Skeletal muscle satellite cell (primary cell): ENCODE measurements around the gene ATXN1.

ENCODE experiments used
- H3K27me3 ChIP-seq: 2 replicates; pipeline ENCODE4 v1.7.0; 2013; ENCODE audit warnings: low read length; ENCODE audit not compliant: control insufficient read depth, insufficient read depth
- H3K36me3 ChIP-seq: 2 replicates; pipeline ENCODE4 v1.7.0; 2013; ENCODE audit warnings: mild to moderate bottlenecking, control low read depth, low read length; ENCODE audit not compliant: insufficient read depth
- H3K4me1 ChIP-seq: 2 replicates; pipeline ENCODE4 v1.7.0; 2013; ENCODE audit warnings: low read length; ENCODE audit not compliant: control insufficient read depth, insufficient read depth
- H3K4me2 ChIP-seq: 2 replicates; pipeline ENCODE4 v1.7.0; 2013; ENCODE audit warnings: mild to moderate bottlenecking, low read length
- H3K4me3 ChIP-seq: 2 replicates; pipeline ENCODE4 v1.7.0; 2013; ENCODE audit warnings: low read length
- H3K9ac ChIP-seq: 2 replicates; pipeline ENCODE4 v1.7.0; 2013; ENCODE audit warnings: mild to moderate bottlenecking, low read depth, low read length, moderate library complexity
- H3K9me3 ChIP-seq: replicated peaks from 2 replicates; pipeline ENCODE4 v1.7.0; 2013; ENCODE audit warnings: mild to moderate bottlenecking, control low read depth, low read length

The ATXN1 gene

DNA sequence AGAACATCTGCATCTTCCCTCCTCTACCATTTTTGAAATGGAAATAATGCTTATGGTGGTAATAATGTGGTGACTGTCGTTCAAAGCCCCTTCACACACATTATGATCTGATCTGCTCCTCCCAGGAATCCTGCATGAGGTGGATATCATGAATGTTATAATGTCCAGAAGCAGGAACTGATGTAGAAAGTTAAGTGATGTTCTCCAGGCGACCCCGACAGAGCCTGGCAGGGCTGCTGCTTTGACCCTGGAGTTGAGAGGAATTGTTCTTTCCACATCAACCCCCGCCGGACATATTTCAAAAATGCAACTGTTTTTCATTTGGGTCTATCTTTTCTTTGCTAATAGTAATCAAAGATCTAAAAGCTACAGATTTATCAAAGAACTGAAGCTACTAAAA, 391.3 kb downstream of the ATXN1 start:
- no peaks in the 10 kb centered on the region for H3K9me3 ChIP-seq
- H3K4me3 ChIP-seq = no peak overlapping the region
- H3K36me3 ChIP-seq = no peaks in the 10 kb centered on the region

DNA sequence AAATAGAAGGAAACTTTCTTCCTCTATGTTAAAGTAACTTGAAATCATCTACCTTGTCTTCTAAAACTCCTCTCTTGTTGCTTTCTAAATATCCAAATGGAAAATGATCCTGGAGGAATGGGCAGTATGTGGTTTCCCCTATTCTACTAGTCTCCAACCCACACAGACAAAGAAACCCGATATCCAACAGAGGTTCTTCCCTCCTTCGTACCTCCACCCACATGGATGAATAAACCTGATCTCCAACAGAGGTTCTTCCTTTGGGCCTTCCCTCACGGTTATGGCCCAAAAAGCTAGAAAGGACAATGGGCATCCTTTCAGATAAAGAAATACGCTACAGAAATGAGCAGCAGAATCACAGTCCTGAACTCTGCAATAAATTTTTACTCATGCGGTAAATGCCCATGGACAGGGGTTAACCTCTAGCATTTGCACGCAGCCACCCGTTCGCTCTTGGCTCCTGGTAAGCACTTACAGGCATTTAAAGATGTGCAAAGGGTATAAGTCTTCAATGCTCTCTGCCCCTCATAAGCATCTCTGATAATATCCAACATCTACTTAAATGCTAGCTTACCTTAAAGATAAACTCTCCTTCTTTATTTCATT, 392.0 kb downstream of the ATXN1 start:
- Histone ChIP-seq H3K4me3 (no peak overlapping the region), H3K4me2 (no peak overlapping the region), H3K4me1 (no peaks in the 10 kb centered on the region), H3K27me3 (no peaks in the 10 kb centered on the region), H3K9me3 (no peaks in the 10 kb centered on the region), H3K36me3 (no peaks in the 10 kb centered on the region), H3K9ac (no peak overlapping the region)

More for the DNA sequence above, 391.3 kb downstream of the ATXN1 start:
- no peaks in the 10 kb centered on the region for H3K27me3 ChIP-seq
- no peaks in the 10 kb centered on the region for H3K4me1 ChIP-seq
- no peak overlapping the region for H3K4me2 ChIP-seq
- no peak overlapping the region for H3K9ac ChIP-seq

DNA sequence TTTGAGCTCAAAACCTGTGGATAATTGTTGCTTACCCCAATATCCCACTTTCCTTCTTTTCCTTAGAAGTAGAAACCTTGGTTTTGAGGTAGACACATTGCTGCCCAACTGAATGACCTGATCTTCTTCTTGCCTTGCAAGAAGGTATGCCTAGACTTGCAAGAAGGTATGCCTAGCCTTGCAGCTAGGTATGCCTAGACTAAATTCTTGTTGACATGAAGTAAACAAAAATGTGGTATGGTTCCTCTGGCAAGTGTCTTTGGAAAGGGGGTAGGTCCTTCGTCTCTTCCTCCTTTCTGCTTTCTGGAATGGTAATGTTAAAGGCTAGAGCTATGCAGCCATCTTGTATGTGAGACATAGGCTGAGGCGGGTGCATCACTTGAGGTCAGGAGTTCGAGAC, 393.7 kb downstream of the ATXN1 start:
- Histone ChIP-seq H3K9ac (no peak overlapping the region), H3K4me2 (no peak overlapping the region), H3K9me3 (no peaks in the 10 kb centered on the region), H3K4me3 (no peak overlapping the region), H3K27me3 (no peaks in the 10 kb centered on the region), H3K4me1 (no peaks in the 10 kb centered on the region), H3K36me3 (no peaks in the 10 kb centered on the region)

DNA sequence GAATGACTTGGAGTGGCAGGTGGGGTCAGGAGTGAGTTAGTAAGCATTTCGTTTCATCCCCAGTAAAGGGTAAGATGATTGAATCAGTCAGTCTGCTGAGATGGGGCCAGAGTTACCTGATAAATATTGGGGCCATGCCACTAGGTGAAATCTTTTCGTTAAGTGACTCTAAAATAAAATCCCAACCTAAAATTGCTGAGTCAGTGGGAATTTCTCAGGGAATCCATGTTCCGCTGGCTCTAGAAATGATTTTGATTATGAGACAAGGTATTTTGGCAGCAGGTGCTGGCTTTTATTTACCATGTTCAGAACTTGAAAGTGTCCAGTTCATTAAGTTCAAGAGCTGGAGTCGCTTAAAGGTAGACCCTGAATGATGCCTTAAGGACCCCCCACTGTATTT, 397.5 kb downstream of the ATXN1 start:
- Histone ChIP-seq H3K36me3 (no peaks in the 10 kb centered on the region), H3K27me3 (no peaks in the 10 kb centered on the region), H3K4me2 (no peak overlapping the region), H3K4me3 (no peak overlapping the region), H3K9ac (no peak overlapping the region), H3K4me1 (no peaks in the 10 kb centered on the region), H3K9me3 (no peaks in the 10 kb centered on the region)

DNA sequence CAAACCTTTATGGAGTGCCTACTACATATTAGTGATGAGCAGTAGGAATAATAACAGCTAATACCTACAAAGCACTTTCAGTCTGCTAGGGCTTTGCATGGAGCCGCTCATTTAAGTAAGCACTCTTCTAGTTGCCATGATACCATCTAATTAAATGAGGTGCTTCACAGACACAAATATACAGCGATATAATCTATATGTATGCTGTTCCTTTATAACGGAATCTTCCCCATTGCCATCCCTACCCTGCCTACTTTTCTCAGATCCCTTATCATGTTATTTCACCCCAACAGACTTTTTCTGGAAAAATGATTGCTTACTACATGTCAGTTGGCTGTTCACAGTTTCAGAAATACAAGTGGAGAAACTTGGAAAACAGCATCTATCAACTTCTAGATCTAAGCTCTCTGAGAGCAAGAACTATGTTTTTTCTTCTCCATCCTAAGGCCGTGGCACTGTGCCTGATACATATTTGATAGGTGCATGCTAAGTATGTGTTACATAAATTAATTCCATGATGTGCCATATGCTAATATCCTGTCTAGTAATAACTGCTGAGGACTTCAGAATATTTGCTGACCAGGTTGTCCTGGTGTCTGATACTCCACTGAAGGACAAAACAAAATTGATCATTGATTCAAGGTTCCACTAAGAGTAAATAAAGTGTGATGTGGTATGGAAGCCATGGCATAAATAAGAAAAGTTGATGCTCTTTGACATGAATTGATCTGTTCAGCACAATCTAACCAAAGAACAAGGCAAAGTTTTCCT, 398.3 kb downstream of the ATXN1 start:
- Histone ChIP-seq H3K36me3 (no peaks in the 10 kb centered on the region), H3K27me3 (no peaks in the 10 kb centered on the region), H3K4me3 (no peak overlapping the region), H3K9ac (no peak overlapping the region), H3K4me1 (no peaks in the 10 kb centered on the region), H3K4me2 (no peak overlapping the region), H3K9me3 (no peaks in the 10 kb centered on the region)

DNA sequence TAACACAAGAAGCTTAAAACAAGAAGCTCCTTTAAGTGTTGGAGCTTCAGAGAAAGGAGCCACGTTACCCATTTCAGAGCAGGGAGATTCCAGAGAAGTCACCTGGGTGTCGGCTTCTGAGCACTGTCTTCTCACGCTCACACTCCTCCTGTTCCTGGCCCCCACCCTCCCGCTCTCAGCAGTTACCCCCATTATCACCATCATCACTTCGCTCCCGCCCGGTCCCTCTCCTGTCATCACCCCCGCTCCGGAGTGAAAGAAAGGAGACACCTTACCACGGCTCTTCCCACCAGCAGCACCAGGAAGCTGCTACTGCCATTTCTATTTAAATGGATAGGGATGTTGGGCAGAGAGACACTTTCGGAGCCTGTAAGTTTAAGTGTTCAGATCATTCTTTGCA, 399.0 kb downstream of the ATXN1 start:
- H3K4me3 ChIP-seq = no peak overlapping the region
- H3K9ac ChIP-seq = no peak overlapping the region
- H3K9me3 ChIP-seq = no peaks in the 10 kb centered on the region
- H3K27me3 ChIP-seq = no peaks in the 10 kb centered on the region
- H3K4me1 ChIP-seq = no peaks in the 10 kb centered on the region
- no peaks in the 10 kb centered on the region for H3K36me3 ChIP-seq
- no peak overlapping the region for H3K4me2 ChIP-seq

DNA sequence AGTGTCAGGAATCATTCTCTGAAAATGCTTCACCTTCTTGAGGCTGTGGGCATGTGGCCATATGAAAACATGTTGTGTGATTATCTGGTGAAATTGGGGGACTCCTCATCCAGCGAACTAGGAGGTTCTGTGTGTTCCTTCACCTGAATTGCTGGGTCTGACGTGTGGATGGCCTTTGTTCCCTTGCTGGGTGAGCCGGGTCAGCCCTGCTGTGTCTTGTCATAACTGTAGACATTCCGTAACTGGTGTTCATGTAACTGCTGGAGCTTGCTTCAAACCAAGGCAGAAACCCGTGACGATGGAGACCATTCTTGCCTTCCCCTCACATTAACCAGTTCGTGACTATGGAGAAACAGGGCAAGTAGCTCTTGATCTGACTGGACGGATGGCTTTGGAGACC, 399.4 kb downstream of the ATXN1 start:
- Histone ChIP-seq H3K4me1 (no peaks in the 10 kb centered on the region), H3K9me3 (no peaks in the 10 kb centered on the region), H3K4me3 (no peak overlapping the region), H3K9ac (no peak overlapping the region), H3K27me3 (no peaks in the 10 kb centered on the region), H3K4me2 (no peak overlapping the region), H3K36me3 (no peaks in the 10 kb centered on the region)

DNA sequence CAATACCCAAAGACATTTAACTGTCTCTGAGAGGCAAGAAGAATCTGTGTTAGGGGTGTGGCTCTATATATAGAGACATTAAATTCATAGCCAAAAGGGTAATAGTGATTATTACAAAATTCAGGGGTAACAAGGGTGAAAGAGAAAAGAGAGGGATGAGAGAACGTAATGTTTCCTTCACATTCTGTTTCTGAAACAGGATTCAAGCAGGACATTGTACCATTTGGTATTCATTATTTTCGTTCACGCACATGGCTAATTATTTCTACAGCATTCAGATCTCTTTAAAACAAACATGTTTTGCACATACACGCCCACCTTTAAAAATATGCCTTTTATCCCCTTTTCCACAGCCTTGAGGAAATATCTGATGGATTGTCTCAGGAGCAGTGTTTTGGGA, 400.1 kb downstream of the ATXN1 start:
- no peaks in the 10 kb centered on the region for H3K9me3 ChIP-seq
- no peak overlapping the region for H3K4me2 ChIP-seq
- H3K9ac ChIP-seq = no peak overlapping the region
- H3K36me3 ChIP-seq = no peaks in the 10 kb centered on the region
- no peak overlapping the region for H3K4me3 ChIP-seq
- H3K4me1 ChIP-seq = peaks cover 4% of the 10 kb centered on the region
- H3K27me3 ChIP-seq = no peaks in the 10 kb centered on the region

DNA sequence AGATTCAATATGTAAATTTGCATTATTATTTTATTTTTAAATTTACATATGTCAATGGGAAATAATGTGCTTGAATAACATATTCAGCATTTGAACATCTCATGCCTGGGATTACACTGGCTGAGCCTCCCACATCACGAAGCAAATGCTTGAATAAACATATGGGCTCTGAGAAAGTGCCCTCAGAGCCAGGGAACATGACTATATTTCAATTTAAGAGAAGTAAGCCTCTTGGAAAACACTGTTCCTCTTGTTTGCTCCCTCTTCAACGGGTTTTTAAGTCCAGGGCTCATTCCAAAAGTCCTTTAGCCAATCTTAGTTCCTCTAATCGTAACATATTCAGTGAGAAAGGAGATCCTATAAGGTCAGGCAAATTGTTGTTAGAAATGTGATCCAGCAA, 400.9 kb downstream of the ATXN1 start:
- no peaks in the 10 kb centered on the region for H3K27me3 ChIP-seq
- no peak overlapping the region for H3K4me3 ChIP-seq
- no peaks in the 10 kb centered on the region for H3K36me3 ChIP-seq
- peaks cover 7% of the 10 kb centered on the region for H3K4me1 ChIP-seq
- no peak overlapping the region for H3K4me2 ChIP-seq
- no peak overlapping the region for H3K9ac ChIP-seq
- no peaks in the 10 kb centered on the region for H3K9me3 ChIP-seq

DNA sequence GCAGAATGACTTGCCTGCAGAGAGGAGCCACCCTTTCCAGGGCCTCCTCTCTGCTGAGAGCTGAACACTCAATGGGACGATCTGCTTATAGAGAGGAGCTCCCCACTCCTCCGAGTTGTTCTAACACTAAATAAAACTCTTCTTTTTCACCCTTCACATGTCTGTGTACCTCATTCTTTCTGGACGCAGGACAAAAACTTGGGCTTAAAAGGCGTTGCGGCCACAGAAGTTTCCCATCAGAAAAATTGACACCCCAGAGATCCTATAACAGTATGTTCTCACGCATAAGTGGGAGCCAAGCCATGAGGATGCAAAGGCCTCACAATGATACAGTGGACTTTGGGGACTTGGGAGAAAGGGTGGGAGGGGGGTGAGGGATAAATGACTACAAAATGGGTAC, 401.7 kb downstream of the ATXN1 start:
- H3K27me3 ChIP-seq = no peaks in the 10 kb centered on the region
- no peaks in the 10 kb centered on the region for H3K9me3 ChIP-seq
- H3K36me3 ChIP-seq = no peaks in the 10 kb centered on the region
- H3K4me3 ChIP-seq = no peak overlapping the region
- H3K4me1 ChIP-seq = peaks cover 7% of the 10 kb centered on the region
- H3K9ac ChIP-seq = no peak overlapping the region
- H3K4me2 ChIP-seq = no peak overlapping the region

DNA sequence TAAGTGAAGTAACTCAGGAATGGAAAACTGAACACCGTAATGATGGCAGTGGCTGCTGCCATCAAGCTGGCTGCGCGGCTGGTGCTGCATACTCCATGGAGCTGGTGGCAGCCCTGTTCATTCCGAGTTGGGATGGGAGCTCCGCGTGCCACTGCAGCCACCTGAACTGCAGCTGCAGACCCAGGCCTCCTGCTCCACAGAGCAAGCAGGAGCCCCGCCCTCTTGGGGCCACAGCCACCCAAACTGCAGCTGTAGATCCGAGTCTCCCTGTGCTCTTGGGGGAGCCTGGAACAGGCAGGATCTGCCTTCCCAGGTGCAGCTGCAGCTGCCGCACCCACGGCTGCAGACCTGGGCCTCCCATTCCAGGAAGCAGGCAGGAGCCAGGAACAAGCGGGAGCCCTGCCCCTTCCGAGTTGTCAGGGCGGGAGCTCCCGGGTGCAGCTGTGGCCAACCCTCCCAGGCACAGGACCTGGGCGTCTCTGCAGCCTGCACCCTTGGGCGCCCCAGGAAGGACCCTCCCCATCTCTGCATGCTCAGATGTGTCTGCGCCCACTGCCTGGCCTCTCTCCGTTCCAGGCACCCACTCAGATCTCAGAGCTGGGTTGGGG, 402.6 kb downstream of the ATXN1 start:
- Histone ChIP-seq H3K9ac (no peak overlapping the region), H3K9me3 (no peaks in the 10 kb centered on the region), H3K4me2 (no peak overlapping the region), H3K4me1 (peaks cover 7% of the 10 kb centered on the region), H3K36me3 (no peaks in the 10 kb centered on the region), H3K4me3 (no peak overlapping the region), H3K27me3 (no peaks in the 10 kb centered on the region)
